Aortic smooth muscle cell (primary cell): ENCODE measurements around the gene SPRR2F. TPM values are rescaled to one million over a fixed set of nuclear protein-coding genes. Genes with fewer than 3 reads are reported as not detected.

Experiments
- total RNA-seq: library from RNA; depleted of rRNA; stranded (reverse); fragments of >200 nt; gene quantifications from 2 replicates; pipeline ENCODE4 v1.2.3, GENCODE V29; 2014

The SPRR2F gene, protein sequence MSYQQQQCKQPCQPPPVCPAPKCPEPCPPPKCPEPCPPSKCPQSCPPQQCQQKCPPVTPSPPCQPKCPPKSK
- total RNA-seq = not detected in 2 replicates

DNA sequence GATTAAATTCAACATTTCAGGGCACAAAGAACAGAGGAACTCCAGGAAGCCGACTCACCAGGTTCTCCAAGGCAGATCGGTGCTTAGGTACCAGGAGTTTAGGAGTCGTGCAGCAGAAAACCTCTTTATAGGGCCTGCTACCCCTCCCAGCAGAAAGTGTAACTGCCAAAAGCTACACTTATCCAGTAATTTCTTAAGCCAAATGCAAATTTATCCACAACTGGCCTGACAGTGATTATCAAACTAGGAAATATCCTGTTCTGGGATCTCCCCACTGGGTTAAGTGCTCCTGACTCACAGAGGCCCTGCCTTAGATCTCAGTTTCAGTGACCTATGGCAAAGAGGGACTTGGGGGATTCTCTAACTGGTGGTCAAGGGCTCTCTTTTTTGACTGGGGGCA lies at the start of gene SPRR2F:
TSS of gene SPRR2F (minus strand) at position 101 of the 400 bp plus-strand sequence. CDS start 783 bp downstream, outside the sequence.

DNA sequence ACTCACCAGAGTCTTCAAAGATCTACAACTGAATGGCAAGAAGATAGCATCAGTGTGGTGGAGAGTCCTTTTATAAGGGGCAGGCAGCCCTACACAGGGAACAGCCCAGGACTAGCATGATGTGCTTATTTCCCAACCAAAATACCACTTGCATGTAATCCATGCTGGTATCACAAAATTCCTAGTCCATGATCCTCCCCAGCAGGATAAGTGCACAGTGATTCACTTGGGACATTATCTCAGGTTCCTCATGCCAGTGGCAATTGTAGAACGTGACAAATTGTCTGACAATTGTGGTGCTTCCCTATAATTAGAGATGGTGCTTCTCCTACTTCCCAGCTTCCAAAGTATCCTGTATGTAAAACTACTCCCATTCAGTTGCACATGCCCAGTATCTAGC lies 37.5 kb upstream of the SPRR2F start, which contains the start of gene SPRR2G:
TSS of gene SPRR2G (minus strand) at position 45 of the 400 bp plus-strand sequence. CDS start 780 bp downstream, outside the sequence.

DNA sequence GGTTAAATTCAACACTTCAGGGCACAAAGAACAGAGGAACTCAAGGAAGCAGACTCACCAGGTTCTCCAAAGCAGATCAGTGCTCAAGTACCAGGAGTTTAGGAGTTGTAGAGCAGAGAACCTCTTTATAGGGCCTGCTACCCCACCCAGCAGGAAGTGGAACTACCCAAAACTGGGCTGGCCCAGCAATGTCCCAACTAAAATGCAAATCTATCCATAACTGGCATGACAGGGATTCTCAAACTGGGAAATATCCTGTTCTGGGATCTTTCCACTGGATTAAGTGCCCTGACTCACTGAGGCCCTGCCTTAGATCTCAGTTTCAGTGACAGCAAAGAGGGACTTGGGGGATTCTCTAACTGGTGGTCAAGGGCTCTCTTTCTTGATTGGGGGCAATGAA lies 18.9 kb downstream of the SPRR2F start, which contains the start of gene SPRR2E:
TSS of gene SPRR2E (minus strand) at position 101 of the 400 bp plus-strand sequence. CDS start 775 bp downstream, outside the sequence.

DNA sequence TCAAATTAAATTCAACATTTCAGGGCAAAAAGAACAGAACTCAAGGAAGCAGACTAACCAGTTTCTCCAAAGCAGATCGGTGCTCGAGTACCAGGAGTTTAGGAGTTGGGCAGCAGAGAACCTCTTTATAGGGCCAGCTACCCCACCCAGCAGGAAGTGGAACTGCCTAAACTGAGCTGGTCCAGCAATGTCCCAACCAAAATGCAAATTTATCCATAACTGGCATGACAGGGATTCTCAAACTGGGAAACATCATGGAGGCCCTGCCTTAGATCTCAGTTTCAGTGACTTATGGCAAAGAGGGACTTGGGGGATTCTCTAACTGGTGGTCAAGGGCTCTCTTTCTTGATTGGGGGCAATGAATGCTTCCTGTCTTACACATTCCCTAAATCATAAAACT lies 41.8 kb downstream of the SPRR2F start, which contains the start of gene SPRR2B:
TSS of gene SPRR2B (minus strand) at position 101 of the 400 bp plus-strand sequence. CDS start 772 bp downstream, outside the sequence.

Other genes starting within 250 kb of the SPRR2F start
- gene SMCP, start 235.2 kb downstream of the SPRR2F start, total RNA-seq = not detected in 2 replicates
- gene IVL, start 205.0 kb downstream of the SPRR2F start, total RNA-seq = not detected in 2 replicates
- gene SPRR5, start 166.3 kb downstream of the SPRR2F start, total RNA-seq = not detected in 2 replicates
- gene SPRR4, start 142.9 kb downstream of the SPRR2F start, total RNA-seq = not detected in 2 replicates
- gene SPRR1A, start 129.4 kb downstream of the SPRR2F start, total RNA-seq = not detected in 2 replicates
- not detected in 2 replicates for gene SPRR3, start 111.8 kb downstream of the SPRR2F start, total RNA-seq
- not detected in 2 replicates for gene SPRR1B, start 82.3 kb downstream of the SPRR2F start, total RNA-seq
- not detected in 2 replicates for gene SPRR2D, start 72.4 kb downstream of the SPRR2F start, total RNA-seq
- not detected in 2 replicates for gene SPRR2A, start 56.0 kb downstream of the SPRR2F start, total RNA-seq
- not detected in 2 replicates for gene SPRR2B, start 41.9 kb downstream of the SPRR2F start, total RNA-seq
- not detected in 2 replicates for gene SPRR2E, start 19.0 kb downstream of the SPRR2F start, total RNA-seq
- gene SPRR2G, start 37.4 kb upstream of the SPRR2F start, total RNA-seq = not detected in 2 replicates
- gene LELP1, start 89.9 kb upstream of the SPRR2F start, total RNA-seq = not detected in 2 replicates
- not detected in 2 replicates for gene PRR9, start 104.1 kb upstream of the SPRR2F start, total RNA-seq
- not detected in 2 replicates for gene LORICRIN, start 146.2 kb upstream of the SPRR2F start, total RNA-seq
- not detected in 2 replicates for gene PGLYRP3, start 199.4 kb upstream of the SPRR2F start, total RNA-seq
- not detected in 2 replicates for gene PGLYRP4, start 235.3 kb upstream of the SPRR2F start, total RNA-seq
- 0.19 TPM in 1 of 2 replicates, not detected in the other for gene S100A9, start 244.3 kb upstream of the SPRR2F start, total RNA-seq